HG02610 (cell line): ENCODE data around the gene RBM42.
"Not testable (repeated sequence)": the region's sequence is repeated elsewhere in the genome, so short reads cannot be mapped to it uniquely, and the experiment has no call there.

Experiments used
- ATAC-seq: cut with Tn5 transposase; IDR thresholded peaks from one replicate; pipeline ENCODE4 v1.9.1; 2021; ENCODE audit warnings: mild to moderate bottlenecking, moderate library complexity; ENCODE audit not compliant: unreplicated experiment

The RBM42 gene

GRCh38 chr19:35645680-35646511, 17.1 kb downstream of the RBM42 start:
- ATAC-seq, result no peak

- peak; percentile 62 for ATAC-seq
Measured at GRCh38 chr19:35648017-35648961, 19.5 kb downstream of the RBM42 start, which contains the start of gene COX6B1. Gene COX6B1, plus strand, starts transcription at chr19:35648323. Its CDS starts 2,921 bp downstream, at chr19:35651244.

GRCh38 chr19:35650581-35650980, 21.7 kb downstream of the RBM42 start:
- no peak for ATAC-seq

GRCh38 chr19:35654828-35655227, 26.0 kb downstream of the RBM42 start:
- ATAC-seq, result not testable (repeated sequence)

DNA sequence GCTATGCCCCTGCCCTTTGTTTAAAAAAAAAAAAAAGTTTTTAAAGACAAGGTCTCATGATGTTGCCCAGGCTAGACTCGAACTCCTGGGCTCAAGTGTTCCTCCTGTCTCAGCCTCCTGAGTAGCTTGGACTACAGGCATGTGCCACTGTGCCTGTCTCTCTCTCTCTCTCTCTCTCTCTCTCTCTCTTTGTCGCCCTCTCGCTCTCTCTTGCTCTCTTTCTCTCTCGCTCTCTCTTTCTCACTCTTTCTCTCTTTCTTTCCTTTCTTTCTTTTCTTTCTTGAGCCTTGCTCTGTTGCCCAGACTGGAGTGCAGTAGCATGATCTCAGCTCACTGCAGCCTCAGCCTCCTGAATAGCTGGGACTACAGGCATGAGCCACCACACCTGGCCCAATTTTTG, 26.8 kb downstream of the RBM42 start:
- ATAC-seq, result no peak

DNA sequence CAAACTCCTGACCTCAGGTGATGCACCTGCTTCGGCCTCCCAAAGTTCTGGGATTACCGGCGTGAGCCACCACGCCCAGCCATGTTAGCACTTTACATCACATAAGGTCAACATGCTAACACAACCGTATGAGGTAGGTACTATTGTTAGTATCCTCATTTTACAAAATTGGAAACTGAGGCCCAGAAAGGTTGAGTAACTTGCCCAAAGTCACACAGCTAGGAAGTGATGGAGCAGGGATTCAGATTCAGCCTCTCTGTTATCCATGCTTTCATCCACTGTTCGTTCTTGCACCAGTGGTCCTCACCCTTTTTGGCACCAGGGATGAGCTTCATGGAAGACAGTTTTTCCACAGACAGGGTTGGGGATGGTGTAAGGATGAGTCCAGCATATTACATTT, 27.9 kb downstream of the RBM42 start:
- no peak for ATAC-seq

DNA sequence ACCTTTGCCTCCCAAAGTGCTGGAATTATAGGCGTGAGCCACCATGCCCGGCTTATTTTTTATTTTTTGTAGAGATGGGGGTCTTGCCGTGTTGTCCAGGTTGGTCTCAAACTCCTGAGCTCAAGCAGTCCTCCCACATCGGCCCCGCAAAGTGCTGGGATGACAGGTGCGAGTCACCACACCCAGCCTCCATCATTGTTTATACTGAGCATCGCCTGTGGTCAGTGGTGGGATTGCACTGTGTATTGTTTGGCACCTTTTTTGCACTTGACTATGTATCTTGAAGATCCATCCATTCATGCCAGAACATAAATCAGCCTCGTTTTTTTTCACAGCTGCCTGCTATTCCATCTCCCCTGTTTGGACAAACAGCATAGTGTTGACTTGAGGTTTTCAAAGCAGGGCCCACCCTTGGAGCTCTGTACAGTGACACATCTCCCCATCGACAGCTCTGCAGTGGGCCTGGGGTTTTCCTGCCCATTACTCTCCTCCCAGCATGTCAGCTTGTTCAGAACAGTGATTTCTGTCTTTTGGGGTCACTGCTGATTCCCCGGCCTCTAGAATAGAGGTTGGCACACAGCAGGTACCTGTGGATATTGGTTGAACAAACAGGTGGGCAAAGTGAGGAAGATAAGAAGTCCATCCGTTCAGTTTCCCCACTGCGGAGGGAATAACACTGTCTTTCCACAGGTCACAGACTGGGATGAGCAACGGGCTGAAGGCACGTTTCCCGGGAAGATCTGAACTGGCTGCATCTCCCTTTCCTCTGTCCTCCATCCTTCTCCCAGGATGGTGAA, 29.3 kb downstream of the RBM42 start:
- ATAC-seq, result no peak

- ATAC-seq, result no peak
Measured at GRCh38 chr19:35661995-35662340, 33.1 kb downstream of the RBM42 start.

DNA sequence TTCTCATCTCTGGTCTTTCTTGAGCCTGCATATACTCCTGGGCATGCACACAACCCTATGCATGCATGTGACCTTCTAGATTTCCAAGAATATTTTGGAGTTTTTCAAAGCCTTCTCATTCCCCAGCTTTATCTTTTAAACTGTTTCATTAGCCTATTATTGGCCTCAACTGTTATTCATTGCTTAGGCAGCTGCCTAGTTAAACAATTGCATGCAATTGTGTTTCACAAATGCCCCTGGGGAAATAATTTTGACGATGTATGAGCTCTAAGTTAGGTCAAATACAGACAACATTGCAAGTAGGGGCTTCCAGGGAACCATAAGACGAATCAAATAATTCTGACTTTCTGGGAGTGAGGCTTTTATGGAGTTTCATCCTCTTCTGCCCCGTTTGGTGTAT, 35.1 kb downstream of the RBM42 start:
- ATAC-seq, result no peak

DNA sequence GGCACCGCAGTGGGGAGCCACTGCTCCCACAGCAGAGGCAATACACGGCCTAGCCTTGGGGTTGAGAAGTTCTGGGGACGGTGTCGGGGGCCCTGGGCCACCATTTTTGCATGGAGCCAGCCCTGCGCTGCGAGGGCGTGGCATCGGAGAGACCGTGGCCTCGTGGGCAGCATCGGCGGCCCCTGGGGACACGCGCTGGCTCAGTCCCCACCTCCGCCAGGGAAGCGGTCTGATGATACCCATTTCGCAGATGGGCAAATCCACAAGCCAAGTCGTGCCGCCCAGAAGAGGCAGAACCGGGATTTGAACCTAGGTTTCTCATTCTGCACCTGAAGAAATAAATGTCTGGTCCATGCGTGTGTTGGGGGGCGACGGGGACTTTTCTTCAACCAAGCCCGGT, 36.3 kb downstream of the RBM42 start:
- no peak for ATAC-seq

GRCh38 chr19:35665604-35666003, 36.8 kb downstream of the RBM42 start:
- ATAC-seq, result no peak

DNA sequence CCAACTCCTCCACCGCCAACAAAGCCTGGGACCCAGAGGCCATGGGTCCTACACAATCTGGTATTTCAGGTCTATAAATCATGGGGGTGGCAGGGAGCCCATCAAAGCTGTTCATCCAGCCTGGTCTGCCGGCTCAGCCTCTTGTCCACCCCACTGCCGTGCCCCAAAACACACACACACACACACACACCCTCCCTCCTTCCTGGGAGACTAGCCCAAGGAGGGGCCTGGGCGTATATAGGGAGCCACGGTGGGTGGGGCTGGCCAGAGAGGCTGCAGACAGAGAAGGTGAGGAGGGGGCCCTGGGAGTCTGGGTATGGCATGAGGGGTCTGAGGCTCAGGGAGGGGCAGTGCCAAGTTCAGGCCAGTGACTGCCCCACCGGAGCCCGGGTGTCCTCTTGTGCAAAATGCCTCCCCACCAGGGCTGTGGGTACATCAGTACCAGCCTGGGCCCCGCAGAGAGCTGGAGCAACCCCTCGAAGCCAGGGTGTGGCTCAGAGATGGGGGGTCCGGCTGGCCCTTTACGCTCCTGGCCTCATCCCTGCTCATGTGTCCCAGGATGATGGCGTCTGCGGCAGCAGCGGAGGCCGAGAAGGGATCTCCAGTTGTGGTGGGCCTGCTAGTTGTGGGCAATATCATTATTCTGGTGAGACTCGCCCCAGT, 37.5 kb downstream of the RBM42 start, which contains the start of gene UPK1A:
Gene UPK1A (plus strand): TSS at position 267 of the 663 bp plus-strand sequence. CDS start 296 bp downstream, at position 563.
- ATAC-seq, result no peak

DNA sequence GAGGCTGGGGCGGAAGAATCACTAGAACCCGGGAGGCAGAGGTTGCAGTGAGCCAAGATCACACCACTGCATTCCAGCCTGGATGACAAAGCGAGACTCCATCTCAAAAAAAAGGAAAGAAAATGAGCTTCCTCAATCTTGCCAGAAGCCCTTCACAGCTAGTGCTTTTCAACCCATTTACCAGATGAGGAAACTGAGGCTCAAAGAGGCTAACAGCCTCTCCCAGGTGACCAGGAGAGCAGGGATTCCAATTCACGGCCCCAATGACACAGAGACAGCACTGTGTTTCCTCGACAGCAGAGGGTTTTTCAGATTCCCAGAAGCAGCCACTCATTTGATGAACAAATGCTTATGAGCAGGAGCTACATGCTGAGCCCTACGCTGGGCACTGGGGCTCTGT, 40.7 kb downstream of the RBM42 start:
- no peak for ATAC-seq

- no peak for ATAC-seq
Measured at GRCh38 chr19:35669974-35670373, 41.1 kb downstream of the RBM42 start.

DNA sequence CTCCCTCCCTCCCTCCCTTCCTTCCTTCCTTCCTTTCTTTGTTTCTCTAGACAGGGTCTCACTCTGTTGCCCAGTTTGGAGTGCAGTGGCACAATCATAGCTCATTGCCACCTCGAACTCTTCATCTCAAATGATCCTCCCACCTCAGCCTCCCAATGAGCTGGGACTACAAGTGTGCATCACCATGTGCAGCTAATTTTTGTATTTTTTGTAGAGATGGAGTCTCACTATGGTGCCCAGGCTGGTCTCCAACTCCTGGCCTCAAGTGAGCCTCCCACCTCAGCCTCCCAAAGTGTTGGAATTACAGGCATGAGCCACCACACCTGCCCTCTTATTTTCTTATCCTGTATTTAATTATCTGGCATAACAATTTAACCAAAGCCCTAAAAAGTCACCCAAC, 41.9 kb downstream of the RBM42 start:
- no peak for ATAC-seq

- ATAC-seq, result no peak
Measured at GRCh38 chr19:35671818-35672217, 43.0 kb downstream of the RBM42 start.

DNA sequence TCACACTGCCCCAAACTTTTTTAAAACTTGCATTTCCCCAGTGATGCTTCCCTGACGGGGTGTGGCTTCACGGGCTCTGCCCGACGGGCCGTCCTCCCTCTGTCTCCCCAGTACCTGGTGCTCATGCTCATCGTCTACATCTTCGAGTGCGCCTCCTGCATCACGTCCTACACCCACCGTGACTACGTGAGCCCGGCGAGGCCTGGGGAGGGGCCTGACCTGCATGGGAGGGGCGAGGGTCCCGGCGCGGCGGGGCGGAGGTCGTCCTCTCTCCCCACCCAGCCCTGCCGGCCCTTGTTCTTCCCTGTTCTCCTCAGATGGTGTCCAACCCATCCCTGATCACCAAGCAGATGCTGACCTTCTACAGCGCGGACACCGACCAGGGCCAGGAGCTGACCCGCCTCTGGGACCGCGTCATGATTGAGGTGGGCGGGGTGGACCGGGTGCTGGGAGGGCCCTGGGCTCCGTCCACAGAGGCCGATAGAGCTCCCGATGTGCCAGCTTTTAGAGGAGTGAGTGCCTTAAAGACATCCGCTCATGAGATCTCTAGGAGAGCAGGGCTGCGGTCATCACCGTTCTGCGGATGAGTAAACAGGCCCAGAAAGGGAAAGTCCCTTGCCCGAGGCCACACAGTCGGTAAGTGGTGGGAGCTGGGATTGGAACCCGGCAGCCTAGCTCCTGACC, 44.4 kb downstream of the RBM42 start:
- peak; percentile 44 for ATAC-seq

DNA sequence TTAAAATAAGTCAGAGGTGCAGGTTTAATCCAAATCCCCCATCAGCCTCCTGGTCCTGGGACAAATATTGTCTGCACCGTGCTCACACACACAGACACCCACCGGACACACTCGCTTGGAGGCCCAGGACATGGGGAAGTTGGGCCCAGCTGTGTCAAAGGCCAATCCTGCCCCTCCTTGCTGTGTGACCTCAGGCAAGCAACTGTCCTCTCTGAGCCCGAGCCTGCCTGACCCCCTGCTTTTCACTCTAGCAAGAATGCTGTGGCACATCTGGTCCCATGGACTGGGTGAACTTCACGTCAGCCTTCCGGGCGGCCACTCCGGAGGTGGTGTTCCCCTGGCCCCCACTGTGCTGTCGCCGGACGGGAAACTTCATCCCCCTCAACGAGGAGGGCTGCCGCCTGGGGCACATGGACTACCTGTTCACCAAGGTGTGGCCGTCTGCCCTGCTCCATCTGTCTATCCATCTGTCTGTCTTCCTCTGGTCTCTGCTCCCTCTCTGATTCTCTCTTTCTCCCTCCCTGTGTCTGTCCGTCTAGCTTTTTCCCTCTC, 46.8 kb downstream of the RBM42 start:
- ATAC-seq, result no peak
